Keratinocyte (primary cell): ENCODE results near the gene BAIAP2L2. TPM values are rescaled to one million over a fixed set of nuclear protein-coding genes. Genes with fewer than 3 reads are reported as not detected.

Experiments used
- DNase-seq: peaks from one replicate; pipeline ENCODE4 v3.0.0-alpha.2; 2011; ENCODE audit warnings: low read depth, missing footprints, low spot score
- FAIRE-seq: peaks from 2 replicates; lab custom pipeline; 2011; peaks lifted over from hg19 to GRCh38; lab: Jason Lieb, UNC
- H2AFZ ChIP-seq: 2 replicates; pipeline ENCODE4 v1.6.0; 2012; ENCODE audit warnings: low read length, control low read depth, inconsistent platforms; ENCODE audit not compliant: control insufficient read depth
- H3K27ac ChIP-seq: 2 replicates; pipeline ENCODE4 v1.5.1; 2011; ENCODE audit warnings: low read length; ENCODE audit not compliant: control insufficient read depth, insufficient read depth
- H3K27me3 ChIP-seq: 3 replicates; pipeline ENCODE4 v1.6.0; 2011; ENCODE audit warnings: low read length; ENCODE audit not compliant: control insufficient read depth, insufficient read depth; ENCODE audit errors: extremely low read depth
- H3K36me3 ChIP-seq, 2 experiments: 2 replicates in 1 of 2; 3 replicates in 1 of 2; pipeline ENCODE4 v1.5.1; 2011; ENCODE audit warnings: low read length in 2 of 2, mild to moderate bottlenecking in 1 of 2; ENCODE audit not compliant: control insufficient read depth in 2 of 2, insufficient read depth in 2 of 2; ENCODE audit errors: extremely low read depth in 1 of 2
- H3K4me1 ChIP-seq: 3 replicates; pipeline ENCODE4 v1.5.1; 2011; ENCODE audit warnings: low read length; ENCODE audit not compliant: control insufficient read depth, insufficient read depth; ENCODE audit errors: extremely low read depth
- H3K4me2 ChIP-seq: 3 replicates; pipeline ENCODE4 v1.6.0; 2011; ENCODE audit warnings: low read depth, low read length; ENCODE audit not compliant: control insufficient read depth, insufficient read depth; ENCODE audit errors: extremely low read depth
- H3K4me3 ChIP-seq, 3 experiments: fragments of 200-600 bp in 1 of 3; sonication (generic) in 1 of 3; 2 replicates in 2 of 3; 3 replicates in 1 of 3; pipeline ENCODE4 v1.5.1; 2011 to 2016; ENCODE audit warnings: low read length in 3 of 3, mild to moderate bottlenecking in 3 of 3, control low read depth in 2 of 3, inconsistent platforms in 1 of 3, low read depth in 1 of 3, mixed read lengths in 1 of 3, mixed run types in 1 of 3, moderate library complexity in 1 of 3; ENCODE audit not compliant: control insufficient read depth in 2 of 3, insufficient read depth in 2 of 3; ENCODE audit errors: extremely low read depth in 1 of 3
- H3K79me2 ChIP-seq: 2 replicates; pipeline ENCODE4 v1.6.0; 2012; ENCODE audit warnings: low read length; ENCODE audit not compliant: control insufficient read depth, insufficient read depth
- H3K9ac ChIP-seq: 3 replicates; pipeline ENCODE4 v1.6.0; 2011; ENCODE audit warnings: low read length; ENCODE audit not compliant: control insufficient read depth, insufficient read depth; ENCODE audit errors: extremely low read depth
- H3K9me1 ChIP-seq: 3 replicates; pipeline ENCODE4 v1.6.0; 2011; ENCODE audit warnings: low read length; ENCODE audit not compliant: control insufficient read depth, insufficient read depth; ENCODE audit errors: extremely low read depth
- H3K9me3 ChIP-seq: 2 replicates; pipeline ENCODE4 v1.5.1; 2012; ENCODE audit warnings: low read depth, low read length; ENCODE audit not compliant: control insufficient read depth
- H4K20me1 ChIP-seq: 3 replicates; pipeline ENCODE4 v1.6.0; 2011; ENCODE audit warnings: low read length; ENCODE audit not compliant: control insufficient read depth, insufficient read depth; ENCODE audit errors: extremely low read depth
- EZH2 ChIP-seq: IDR thresholded peaks from one replicate; pipeline ENCODE4 v1.6.1; 2012; ENCODE audit warnings: inconsistent platforms, mild to moderate bottlenecking, low read length, moderate library complexity
- dilution Hi-C: fragments of 300-500 bp; cut with MboI; formaldehyde crosslinking; loops from one replicate; pipeline ENCODE4 v1.7.0; 2020; ENCODE audit warnings: low sequenced_read_pairs; ENCODE audit not compliant: extremely low pct_ligation_motif_present
- polyA plus RNA-seq, 5 experiments: library from polyadenylated mRNA; depleted of rRNA in 3 of 5; stranded (reverse) in 3 of 5; stranded (forward) in 1 of 5; unstranded in 1 of 5; fragments of >200 nt; gene quantifications; 1 replicate in 1 of 5; 2 replicates in 3 of 5; 3 replicates in 1 of 5; pipeline versions ENCODE4 v1.2.1 to v1.2.3, GENCODE V29; 2011 to 2012; ENCODE audit warnings: missing spikeins in 2 of 5, low read depth in 1 of 5, low replicate concordance in 1 of 5
- TF ChIP-seq, protein P1 (sequence below), 3 experiments: IDR thresholded peaks in 1 of 3; conservative IDR thresholded peaks in 1 of 3; optimal IDR thresholded peaks in 1 of 3; 2 replicates in 2 of 3; 3 replicates in 1 of 3; pipeline versions ENCODE3 to v1.5.1; 2011; ENCODE audit warnings: low read length in 3 of 3, mild to moderate bottlenecking in 3 of 3, moderate library complexity in 2 of 3, control low read depth in 1 of 3, inconsistent platforms in 1 of 3; ENCODE audit not compliant: insufficient read depth in 2 of 3; ENCODE audit errors: extremely low read depth in 1 of 3

BAIAP2L2 gene
- polyA plus RNA-seq, 1 donor (not counting 4 experiments of a cell fraction or from before 2014, with no cell fraction given) = 2.3 TPM

DNA sequence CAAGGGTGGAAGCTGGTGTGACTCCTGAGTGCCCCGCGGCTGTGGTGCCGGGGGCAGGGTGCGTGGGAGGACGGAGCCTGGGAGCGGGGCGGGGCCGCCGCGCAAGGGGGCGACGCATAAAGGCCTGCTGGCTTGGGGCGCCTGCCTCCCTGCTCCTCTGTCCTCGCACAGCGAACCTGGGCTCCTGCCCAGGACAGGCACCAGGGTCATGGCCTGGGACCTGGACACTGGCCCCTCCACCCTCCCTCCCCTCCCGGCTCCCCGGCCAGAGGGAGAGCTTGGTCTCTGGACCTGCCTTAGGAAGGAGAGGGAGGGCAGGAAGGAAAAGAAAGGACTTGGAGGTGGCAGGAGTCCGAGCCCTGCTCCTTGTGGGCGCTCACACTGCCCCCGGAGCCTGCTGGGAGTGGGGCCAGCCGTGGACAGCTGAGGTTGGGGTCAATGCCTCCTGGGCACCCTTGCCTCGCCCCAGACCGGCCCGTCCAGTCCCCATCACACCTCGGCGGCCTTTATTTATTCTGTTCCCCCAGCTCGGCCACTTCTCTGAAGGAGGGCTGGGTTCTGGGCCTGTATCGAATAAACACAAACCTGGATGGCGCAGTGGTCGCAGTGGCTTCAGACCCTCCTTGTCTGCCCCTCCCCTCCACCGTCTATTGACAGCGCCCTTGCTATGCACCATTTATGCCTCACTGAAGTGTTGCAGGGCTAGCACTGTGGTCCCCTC lies 35.2 kb downstream of the BAIAP2L2 start:
- H3K9ac ChIP-seq = no peak overlapping the region
- H3K27ac ChIP-seq = no peak overlapping the region
- FAIRE-seq (no peak), DNase-seq (no peak)
- H3K36me3 ChIP-seq = peaks cover 13 to 17% of the 10 kb centered on the region in 2 experiments
- H3K4me2 ChIP-seq = no peak overlapping the region
- TF ChIP-seq, protein P1, sequence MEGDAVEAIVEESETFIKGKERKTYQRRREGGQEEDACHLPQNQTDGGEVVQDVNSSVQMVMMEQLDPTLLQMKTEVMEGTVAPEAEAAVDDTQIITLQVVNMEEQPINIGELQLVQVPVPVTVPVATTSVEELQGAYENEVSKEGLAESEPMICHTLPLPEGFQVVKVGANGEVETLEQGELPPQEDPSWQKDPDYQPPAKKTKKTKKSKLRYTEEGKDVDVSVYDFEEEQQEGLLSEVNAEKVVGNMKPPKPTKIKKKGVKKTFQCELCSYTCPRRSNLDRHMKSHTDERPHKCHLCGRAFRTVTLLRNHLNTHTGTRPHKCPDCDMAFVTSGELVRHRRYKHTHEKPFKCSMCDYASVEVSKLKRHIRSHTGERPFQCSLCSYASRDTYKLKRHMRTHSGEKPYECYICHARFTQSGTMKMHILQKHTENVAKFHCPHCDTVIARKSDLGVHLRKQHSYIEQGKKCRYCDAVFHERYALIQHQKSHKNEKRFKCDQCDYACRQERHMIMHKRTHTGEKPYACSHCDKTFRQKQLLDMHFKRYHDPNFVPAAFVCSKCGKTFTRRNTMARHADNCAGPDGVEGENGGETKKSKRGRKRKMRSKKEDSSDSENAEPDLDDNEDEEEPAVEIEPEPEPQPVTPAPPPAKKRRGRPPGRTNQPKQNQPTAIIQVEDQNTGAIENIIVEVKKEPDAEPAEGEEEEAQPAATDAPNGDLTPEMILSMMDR (optimal IDR thresholded peaks at IDR 0.05 in 1 of 3, IDR thresholded peaks at IDR 0.05 in 1 of 3, conservative IDR thresholded peaks at IDR 0.05 in 1 of 3; ENCODE audit: extremely low read depth in 1 of 3, insufficient read depth in 2 of 3, low read length in 3 of 3) = no peak
- no peak for TF ChIP-seq EZH2
- H3K9me1 ChIP-seq = no peaks in the 10 kb centered on the region
- H3K79me2 ChIP-seq = no peaks in the 10 kb centered on the region
- dilution Hi-C loops = no loop called here
- no peaks in the 10 kb centered on the region for H4K20me1 ChIP-seq
- no peaks in the 10 kb centered on the region for H3K27me3 ChIP-seq
- no peak overlapping the region for H2AFZ ChIP-seq
- no peaks in the 10 kb centered on the region for H3K9me3 ChIP-seq
- no peaks in the 10 kb centered on the region for H3K4me1 ChIP-seq
- H3K4me3 ChIP-seq = no peak overlapping the region

DNA sequence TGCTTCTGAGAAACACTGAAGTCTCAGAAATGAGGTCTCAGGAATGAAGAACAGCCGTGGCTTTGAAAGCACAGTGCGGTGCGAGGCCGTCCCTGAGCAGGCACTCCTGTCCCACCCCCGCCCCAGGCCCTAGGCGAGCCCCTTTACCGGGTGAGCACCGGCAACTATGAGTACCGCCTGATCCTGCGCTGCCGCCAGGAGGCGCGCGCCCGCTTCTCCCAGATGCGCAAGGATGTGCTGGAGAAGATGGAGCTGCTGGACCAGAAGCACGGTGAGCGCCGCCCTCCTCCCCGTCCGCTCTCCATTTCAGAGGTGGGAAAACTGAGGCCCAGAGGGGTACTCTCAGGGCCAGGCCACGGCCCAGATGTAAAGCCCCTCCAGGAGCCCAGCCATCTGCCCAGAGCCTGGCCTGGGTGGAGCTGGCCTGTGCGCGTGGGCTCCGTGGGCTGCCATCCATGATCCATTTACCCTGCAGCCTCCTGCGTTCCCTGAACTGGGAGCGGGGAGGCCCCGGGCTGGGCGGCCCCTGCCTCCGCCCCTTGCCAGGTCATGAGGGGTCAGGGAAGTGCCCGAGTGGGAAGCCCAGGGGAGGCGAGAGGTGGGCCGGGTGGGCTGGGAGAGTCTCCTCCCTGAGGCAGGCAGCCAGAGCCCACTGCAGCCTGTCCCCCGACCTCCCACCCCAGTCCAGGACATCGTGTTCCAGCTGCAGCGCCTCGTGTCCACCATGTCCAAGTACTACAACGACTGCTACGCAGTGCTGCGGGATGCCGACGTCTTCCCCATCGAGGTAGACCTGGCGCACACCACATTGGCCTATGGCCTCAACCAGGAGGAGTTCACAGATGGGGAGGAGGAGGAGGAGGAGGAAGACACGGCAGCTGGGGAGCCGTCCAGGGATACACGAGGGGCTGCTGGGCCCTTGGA lies 36.0 kb downstream of the BAIAP2L2 start:
- H3K9me3 ChIP-seq = no peaks in the 10 kb centered on the region
- H2AFZ ChIP-seq = no peak overlapping the region
- no peaks in the 10 kb centered on the region for H3K27me3 ChIP-seq
- H3K36me3 ChIP-seq = peaks cover 17% of the 10 kb centered on the region in 2 experiments
- TF ChIP-seq, protein P1 (optimal IDR thresholded peaks at IDR 0.05 in 1 of 3, IDR thresholded peaks at IDR 0.05 in 1 of 3, conservative IDR thresholded peaks at IDR 0.05 in 1 of 3; ENCODE audit: extremely low read depth in 1 of 3, insufficient read depth in 2 of 3, low read length in 3 of 3) = peak; percentile 53 to 89 (median 89)
- no peak for TF ChIP-seq EZH2
- H3K79me2 ChIP-seq = no peaks in the 10 kb centered on the region
- H3K4me2 ChIP-seq = no peak overlapping the region
- no peak for FAIRE-seq
- no peaks in the 10 kb centered on the region for H3K4me1 ChIP-seq
- no peak overlapping the region for H3K27ac ChIP-seq
- H3K9me1 ChIP-seq = no peaks in the 10 kb centered on the region
- no peaks in the 10 kb centered on the region for H4K20me1 ChIP-seq
- dilution Hi-C loops = no loop called here
- peak; percentile 19 for DNase-seq
- H3K9ac ChIP-seq = no peak overlapping the region
- H3K4me3 ChIP-seq = no peak overlapping the region
